ENCODE measurements around the gene CLCN3.
"Not testable (repeated sequence)": the region's sequence is repeated elsewhere in the genome, so short reads cannot be mapped to it uniquely, and the experiment has no call there.

CLCN3 gene

DNA sequence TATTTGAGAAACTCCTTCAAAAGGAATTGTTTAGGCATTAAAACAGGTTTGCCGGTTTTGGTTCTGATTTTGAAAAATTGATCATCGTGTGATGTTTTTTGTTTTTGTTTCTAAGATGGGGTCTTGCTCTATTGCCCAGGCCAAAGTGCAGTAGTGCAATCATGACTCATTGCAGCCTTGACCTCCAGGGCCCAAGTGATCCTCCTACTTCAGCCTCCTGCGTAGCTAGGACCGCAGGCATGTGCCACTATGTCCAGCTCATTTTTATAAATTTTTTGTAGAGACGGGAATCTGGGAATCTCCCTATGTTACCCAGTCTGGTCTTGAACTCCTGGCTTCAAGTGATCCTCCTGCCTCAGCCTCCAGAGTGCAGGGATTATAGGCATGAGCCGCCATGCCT, 35.0 kb downstream of the CLCN3 start:
- DNase-seq (ENCODE audit: low read depth in 2 of 2) = no peak

DNA sequence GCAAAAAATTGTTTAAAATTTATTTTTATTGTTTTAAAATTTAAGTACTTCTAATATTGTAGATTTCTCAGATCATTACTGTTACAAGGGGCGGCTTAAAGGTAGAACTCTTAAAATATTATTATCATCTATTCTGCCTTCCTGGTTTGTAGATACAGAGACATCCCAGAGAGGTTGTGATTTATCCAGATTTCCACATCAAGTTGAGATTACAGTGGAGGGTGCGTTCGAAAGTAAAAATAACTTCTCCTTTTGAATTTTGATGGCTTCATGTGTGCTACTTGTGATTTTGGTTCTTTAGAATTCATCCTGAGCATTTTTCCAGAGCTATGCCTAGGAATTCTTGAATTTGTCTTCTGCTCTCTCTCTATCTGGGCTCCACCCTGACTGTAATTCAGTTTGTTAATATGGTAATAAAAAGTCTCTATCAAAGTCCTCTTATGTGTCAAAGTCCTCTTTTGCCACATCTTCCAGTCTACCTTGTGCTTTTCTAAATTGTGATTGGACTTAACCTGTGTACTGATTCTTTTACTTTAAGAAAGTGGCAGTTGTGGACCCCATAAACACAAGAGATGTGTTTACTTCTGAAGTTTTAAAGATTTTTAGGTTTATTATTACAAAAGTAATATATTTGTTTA, 37.2 kb downstream of the CLCN3 start:
- no peak for DNase-seq (ENCODE audit: low read depth in 2 of 2)

DNA sequence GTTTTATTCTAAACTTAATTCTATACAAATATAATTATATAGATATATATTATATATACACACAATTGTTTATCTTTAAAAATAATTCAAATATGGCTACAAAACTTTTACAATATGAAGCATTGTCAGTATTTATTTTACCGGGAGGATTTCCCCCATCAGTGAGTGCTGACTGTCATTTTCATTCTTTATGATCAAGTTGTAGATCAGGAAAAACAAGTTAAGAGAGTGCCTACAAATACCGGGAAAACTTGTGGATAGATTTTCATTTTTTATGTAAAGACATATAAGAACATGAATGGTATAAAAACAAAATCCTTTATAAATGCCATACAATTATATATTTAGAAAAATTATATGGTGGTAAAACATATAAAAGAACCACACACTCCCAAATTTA, 37.8 kb downstream of the CLCN3 start:
- no peak for DNase-seq (ENCODE audit: low read depth in 2 of 2)

DNA sequence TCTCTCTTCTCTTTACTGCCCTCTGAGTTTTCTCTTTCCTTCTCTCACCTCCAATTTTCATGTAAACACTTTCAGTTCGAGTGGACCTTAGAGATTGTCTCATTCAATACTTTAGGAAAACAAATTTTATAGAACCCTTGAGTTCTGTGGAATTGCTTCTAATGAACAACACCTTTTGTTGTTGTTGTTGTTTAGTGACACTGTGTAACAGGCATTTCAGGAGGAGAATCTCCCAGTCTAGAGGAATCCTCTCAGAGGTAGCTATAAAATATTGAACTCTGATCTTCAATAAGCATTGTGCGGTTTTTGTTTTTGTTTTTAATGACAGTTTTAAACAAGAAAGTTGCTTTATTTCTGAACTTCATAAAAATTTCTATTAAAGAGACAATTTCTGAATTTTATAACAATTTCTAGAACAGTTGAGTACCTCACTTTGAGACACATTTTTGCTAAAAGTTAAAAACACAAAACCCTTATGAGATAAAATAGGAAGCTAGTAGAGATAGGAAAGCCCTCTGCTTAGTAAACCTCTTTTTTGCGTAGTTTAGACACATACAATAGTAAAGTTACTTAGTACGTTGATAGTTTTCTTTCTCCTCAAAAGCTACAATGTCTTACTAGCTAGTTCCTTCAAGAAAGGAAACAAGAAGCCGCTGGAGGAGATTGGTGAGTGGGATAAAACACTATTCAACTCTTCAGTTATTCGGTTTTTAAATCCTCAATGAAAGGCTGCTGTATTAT, 38.8 kb downstream of the CLCN3 start:
- no peak for DNase-seq (ENCODE audit: low read depth in 2 of 2)

DNA sequence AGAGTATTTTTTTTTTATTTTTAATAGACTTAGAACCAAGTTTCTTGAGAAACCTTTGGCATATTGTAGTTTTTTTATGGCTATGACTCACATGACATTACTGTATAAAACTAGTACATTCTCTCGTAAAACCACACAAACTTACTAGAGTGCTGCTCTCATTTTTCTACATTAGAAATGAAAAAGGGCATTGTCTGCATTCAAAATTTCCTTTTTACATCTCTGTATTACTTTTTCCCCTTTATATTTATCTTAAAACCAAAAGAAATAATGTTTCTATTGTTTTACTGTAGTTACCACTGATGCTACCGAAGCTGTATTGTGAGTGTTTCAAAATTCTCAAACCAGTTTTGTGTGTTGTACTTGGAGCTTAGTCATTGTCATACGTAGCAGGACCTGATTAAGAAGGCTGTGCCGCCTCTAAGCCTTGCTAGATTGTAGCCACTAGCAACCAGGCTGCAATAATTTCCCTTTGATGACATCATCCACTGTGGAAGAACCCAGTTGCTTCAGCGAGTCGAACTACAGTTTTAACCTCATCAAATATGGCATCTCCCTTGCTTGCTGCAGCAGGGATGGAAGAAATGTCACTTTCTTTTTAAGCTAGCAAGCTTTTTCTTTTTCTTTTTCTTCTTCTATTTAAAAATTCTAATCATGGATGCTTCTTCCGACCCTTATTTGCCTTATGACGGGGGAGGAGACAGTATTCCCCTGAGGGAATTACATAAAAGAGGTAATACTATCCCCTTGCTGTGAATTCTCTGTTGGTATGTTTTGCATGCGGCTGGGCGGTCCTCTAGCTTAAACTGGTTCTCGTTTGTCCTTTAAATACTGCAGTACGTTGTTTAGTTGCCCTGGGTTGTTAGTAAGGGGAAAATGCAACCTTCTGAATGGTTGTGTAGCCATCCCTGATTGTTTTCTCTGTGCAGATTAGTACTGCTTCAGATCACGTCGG, 39.6 kb downstream of the CLCN3 start:
- DNase-seq (ENCODE audit: low read depth in 2 of 2) = peak; percentile 25 to 27

DNA sequence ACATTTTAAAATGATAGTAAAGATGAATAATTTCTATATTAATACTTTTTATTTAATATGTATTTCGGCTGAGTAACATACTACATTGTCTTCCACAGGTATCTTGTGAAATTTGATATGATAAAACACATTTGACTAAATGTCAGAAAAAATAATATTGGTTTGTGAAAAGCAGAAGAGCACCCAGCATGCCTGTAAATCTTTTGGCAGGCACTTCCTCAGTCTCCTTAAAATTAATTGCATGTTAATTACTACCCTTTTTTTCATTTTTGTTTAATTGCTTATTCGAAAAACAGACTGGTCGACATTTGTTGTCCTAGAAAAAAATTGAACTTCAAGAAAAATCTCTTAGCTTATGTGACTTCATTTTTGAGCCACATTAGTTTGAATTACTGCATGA, 40.6 kb downstream of the CLCN3 start:
- no peak for DNase-seq (ENCODE audit: low read depth in 2 of 2)

DNA sequence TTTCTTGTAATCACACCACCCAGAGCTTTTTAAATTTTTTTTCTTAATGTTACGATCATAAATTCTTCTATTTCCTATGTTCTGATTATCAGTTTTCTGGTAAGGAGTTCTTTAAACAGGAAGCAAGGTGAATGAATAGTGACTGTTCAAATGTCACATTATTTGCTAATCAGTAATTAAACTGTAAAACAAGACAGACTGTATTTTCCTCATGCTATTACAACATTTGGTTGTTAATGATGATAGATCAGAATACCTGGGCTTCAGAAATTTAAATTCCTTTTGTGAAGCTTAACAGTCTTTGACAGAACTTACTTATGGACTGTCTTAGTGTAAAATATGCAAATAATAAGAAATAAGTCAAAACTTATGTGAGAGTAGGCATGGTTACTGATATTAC, 41.4 kb downstream of the CLCN3 start:
- DNase-seq (ENCODE audit: low read depth in 2 of 2) = no peak

DNA sequence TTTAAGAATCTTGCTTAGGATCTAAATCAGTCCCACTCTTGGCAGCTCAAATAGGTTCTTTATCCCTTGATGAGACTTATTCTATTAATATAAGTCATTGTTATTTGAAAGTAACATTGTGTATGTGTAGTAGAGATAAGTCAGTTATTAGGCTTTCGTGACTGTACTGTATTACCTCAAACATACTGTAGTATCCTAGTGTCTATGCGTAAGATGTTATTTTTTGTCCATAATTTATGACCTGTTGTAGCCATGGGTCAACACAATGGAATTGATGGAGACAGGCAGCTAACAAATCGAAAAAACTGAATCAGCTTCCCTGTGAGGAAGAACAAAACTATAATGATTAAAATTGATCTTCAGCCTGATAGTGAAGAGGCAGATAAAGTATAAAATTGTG, 41.8 kb downstream of the CLCN3 start:
- no peak for DNase-seq (ENCODE audit: low read depth in 2 of 2)

DNA sequence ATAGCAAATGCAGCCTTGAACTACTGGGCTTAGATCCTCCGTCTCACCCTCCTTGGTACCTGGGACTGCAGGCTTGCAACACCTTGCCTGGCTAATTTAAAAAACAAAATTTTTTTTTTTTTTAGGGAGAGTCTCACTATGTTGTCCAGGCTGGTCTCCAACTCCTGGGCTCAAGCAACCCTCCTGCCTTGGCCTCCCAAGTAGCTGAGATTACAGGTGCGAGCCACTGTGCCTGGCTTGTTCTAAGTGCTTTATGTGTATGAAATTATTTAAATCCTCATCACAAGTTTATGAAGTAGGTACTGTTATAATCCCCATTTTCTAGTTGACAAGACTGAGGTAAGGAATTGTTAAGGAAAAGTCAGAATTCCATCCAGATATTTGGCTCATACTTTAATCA, 43.0 kb downstream of the CLCN3 start:
- DNase-seq (ENCODE audit: low read depth in 2 of 2) = no peak

DNA sequence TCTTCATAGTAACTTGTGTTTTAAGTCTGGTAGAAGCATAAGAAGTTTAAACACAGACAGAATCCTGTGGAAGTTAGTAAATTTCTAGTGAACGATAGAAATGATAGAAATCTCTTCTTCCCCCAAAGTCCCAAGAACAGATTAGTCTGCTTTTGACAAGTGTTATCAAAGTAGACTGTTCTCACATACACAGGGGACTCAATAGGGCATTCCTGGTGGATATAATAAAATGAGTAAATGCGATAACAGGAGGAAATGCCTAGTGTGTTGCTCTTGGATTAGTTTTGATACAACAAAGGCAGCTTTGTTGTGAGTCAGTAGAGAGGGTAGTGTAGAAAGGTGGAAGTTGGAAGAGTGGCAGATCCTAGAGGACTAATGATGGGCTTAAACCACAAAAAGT, 43.5 kb downstream of the CLCN3 start:
- DNase-seq (ENCODE audit: low read depth in 2 of 2) = no peak

DNA sequence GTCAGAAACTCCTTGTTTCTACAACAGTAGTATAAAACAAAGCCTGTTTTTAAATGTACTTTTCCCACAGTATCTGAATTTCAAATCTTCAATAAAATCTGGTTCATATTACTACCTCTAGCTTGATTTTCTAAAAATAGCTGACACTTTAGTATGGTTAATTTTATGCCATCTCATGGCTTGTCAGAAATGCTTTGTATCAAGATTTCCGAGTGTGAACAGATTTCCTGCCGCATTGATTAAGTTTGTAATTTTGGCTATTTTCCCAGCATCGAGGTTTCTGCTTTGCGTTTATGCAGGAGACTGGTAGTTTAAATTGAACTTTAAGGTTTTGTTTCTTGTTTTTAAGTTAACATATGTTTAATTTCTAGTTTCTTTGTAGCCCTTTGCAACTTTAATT, 44.2 kb downstream of the CLCN3 start:
- DNase-seq (ENCODE audit: low read depth in 2 of 2) = no peak

DNA sequence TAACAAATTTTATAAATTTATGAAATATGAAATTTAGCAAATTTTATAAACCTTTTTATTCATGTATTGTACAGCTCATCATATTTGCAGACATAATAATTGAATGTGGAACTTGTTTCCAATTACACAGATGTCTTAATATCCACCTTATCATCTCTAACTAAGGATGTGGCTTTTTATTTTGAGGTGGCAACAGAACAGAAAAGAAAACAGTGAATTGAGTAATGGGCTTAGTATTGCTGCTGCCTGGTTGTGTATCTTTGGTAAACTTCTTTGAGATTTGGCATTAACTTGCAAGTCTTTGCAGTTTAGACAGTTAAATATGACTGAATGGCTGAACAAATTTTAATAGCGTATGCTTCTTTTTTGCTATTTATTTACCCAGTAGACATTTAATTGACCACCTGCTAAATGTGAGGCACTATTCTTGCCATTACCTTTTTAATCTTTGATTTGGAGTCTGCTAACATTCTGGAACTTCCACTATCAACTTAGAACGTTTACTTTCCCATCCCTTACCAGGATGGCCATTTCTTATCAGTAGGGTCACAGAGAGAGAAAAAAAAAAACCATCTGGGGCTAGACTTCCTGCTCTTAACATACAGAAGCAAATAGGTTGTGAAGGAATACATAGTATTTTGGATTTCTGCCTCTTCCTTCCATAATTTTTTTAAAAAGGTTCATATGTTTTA, 44.8 kb downstream of the CLCN3 start:
- DNase-seq (ENCODE audit: low read depth in 2 of 2) = no peak

DNA sequence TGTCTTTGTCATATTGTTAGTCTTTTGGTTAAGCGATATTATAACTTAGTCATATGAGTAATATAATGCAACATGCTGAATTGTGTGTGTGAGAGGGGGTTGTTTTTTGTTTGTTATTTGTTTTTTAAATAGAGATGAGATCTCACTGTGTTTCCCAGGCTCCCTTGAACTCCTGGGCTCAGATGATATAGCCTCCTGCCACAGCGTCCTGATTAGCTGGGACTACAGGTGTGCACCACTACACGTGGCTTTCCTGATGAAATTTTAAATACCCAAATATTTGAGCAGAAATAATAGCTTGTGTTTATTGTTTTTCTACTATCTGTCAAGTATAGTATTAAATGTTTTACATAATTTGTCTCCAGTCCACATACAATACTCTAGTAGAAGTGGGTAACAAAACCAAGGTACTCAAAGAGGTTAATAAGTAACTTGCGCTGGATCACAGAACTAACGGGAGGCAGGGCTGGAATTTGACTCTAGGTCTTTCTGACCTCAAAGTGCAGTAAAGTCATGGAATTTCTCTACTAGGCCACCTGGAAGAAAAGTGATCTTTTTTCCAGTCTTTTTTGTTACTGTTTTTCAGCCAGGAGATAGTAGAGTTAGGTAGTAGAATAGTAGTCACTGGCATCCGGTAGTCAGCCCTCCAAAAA, 47.8 kb downstream of the CLCN3 start:
- DNase-seq (ENCODE audit: low read depth in 2 of 2) = no peak

DNA sequence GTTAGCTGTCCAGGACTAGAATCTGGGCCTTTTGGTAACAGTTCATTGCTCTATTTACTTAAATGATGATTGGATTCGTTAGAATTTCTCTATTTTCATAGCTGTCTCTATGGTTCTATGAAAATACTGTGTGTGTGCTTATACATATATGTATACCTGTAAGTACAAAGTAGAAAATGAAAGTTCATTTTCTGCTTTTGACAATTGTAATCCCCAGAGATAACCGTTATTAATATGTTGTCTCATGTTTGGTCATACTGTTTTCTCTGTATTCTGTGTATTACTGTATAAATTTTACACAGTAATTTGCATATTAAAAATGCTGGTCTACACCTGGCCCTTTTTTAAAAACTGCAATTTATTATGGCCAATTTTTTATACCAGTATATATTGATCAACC, 55.4 kb downstream of the CLCN3 start:
- DNase-seq (ENCODE audit: low read depth in 2 of 2) = no peak

DNA sequence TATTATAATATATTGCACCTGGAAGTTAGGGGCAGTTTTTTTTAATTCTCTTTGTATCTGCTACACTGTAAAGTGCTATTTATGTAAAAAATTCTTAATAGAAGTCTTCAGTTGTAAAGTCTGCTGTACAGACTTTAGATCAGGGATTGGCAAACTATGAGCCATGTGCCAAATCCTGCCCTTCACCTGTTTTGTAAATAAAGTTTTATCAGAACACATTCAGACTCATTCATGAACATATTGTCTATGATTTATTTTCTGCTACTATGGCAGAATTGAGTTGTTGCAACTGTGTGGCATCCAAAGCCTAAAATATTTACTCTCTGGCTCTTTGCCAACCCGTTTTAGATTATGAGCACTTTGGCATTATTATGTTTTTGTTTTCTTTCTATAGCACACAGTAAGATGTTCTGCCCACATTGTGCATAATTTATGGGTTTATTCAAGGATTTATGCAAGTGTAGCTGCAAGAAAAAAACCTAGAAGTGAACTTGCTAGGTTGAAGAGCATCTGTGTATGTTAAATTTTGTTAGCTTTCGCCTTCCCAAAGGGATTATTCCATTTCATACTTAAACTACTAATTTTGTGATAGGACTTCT, 56.9 kb downstream of the CLCN3 start:
- no peak for DNase-seq (ENCODE audit: low read depth in 2 of 2)

DNA sequence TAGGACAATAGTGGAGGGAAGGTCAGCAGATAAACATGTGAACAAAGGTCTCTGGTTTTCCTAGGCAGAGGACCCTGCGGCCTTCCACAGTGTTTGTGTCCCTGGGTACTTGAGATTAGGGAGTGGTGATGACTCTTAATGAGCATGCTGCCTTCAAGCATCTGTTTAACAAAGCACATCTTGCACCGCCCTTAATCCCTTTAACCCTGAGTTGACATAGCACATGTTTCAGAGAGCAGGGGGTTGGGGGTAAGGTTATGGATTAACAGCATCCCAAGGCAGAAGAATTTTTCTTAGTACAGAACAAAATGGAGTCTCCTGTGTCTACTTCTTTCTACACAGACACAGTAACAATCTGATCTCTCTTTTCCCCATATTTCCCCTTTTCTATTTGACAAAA, 58.1 kb downstream of the CLCN3 start:
- DNase-seq (ENCODE audit: low read depth in 2 of 2) = not testable (repeated sequence)

DNA sequence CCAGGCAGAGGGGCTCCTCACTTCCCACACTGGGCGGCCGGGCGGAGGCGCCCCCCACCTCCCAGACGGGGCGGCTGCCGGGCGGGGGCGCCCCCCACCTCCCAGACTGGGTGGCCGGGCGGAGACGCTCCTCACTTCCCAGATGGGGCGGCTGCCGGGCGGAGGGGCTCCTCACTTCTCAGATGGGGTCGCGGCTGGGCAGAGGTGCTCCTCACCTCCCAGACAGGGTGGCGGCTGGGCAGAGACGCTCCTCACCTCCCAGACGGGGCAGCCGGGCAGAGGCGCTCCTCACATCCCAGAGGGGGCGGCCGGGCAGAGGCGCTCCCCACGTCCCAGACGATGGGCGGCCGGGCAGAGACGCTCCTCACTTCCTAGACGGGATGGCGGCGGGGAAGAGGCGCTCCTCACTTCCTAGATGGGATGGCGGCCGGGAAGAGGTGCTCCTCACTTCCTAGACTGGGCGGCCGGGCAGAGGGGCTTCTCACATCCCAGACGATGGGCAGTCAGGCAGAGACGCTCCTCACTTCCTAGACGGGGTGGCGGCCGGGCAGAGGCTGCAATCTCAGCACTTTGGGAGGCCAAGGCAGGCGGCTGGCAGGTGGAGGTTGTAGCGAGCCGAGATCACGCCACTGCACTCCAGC, 58.7 kb downstream of the CLCN3 start:
- DNase-seq (ENCODE audit: low read depth in 2 of 2) = not testable (repeated sequence)

DNA sequence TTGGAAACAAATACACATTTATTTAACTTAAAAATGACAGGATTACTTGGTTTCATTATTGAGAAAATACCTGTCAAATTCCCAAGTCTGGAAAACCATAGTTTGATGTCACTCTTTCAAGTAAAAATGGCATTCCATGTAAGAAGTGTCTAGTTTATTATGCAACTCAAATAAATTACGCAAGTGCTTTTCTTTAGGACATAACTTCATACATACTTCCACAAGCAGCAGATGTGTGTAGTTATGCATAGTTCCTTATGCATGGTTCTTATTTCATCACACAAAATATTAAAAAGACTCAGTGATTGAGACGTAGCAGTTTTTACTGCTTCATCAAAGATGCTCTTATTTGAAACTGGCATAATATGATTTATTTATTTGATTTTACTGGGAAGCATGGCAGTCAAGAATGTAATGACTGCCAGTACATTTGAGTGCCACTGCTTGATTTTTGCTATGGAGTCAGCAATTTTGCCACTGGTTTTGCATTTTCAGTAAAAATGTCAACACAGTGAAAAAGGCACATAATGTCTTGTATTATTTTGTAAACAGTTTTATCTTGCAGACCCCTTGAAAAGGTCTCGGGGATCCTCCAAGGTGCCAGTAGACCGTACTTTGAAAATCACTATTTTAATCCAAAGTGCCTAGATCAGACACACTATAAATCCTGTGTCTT, 62.1 kb downstream of the CLCN3 start:
- DNase-seq (ENCODE audit: low read depth in 2 of 2) = no peak

DNA sequence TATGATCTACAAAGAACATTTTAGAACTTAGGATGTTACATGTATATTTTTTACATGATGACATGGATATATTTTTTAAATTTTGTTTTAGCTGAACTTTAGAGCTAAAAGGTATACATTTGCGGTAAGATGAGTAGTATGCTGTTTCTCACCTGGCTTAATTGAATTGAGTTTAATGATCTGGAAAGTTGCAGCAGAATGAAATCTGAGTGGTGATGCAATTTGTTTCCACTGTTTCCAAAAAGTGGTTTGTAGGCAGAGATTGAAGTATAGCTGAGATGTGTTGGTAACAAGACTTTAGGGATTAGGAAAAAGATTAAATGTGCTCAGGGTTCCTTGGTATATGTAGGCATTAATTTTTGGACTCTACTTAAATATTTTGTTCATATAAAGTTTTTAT, 69.3 kb downstream of the CLCN3 start:
- no peak for DNase-seq (ENCODE audit: low read depth in 2 of 2)

DNA sequence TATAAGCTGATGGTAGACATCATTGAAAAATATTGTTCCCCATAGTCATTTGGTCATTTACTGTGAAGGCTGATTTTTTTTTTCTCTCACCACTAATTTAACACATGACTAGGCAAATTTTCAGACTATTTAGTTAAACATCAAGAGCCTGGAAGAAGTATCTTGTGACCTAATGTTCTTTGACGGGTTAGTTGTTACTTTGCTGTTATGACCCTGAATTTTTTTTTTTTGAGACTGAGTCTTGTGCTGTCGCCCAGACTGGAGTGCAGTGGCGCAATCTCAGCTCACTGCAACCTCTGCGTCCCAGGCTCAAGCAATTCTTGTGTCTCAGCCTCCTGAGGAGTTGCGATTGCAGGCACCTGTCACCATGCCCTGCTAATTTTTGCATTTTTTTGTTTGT, 70.4 kb downstream of the CLCN3 start:
- no peak for DNase-seq (ENCODE audit: low read depth in 2 of 2)
